ENCODE measurements around the gene UNC5B.

Gene UNC5B

GRCh38 chr10:71236286-71236685, 23.9 kb downstream of the UNC5B start:
- no peak for TF ChIP-seq POLR2A (IDR thresholded peaks at IDR 0.05; ENCODE audit: low read depth, low read length)
- TF ChIP-seq PAX5 (IDR thresholded peaks at IDR 0.05; ENCODE audit: insufficient read depth, low read length, severe bottlenecking) = no peak
- no peak for TF ChIP-seq POU2F2 (IDR thresholded peaks at IDR 0.05; ENCODE audit: low read depth, low read length)
- TF ChIP-seq SPI1 (IDR thresholded peaks at IDR 0.05; ENCODE audit: low read depth, low read length) = no peak
- no peak for TF ChIP-seq TAF1 (IDR thresholded peaks at IDR 0.05; ENCODE audit: low read depth, low read length)
- TF ChIP-seq POLR2AphosphoS5 (IDR thresholded peaks at IDR 0.05; ENCODE audit: low read depth, low read length) = no peak
- no peak for DNase-seq (ENCODE audit: insufficient read length, low spot score)
- FAIRE-seq = no peak

GRCh38 chr10:71236822-71237682, 24.7 kb downstream of the UNC5B start:
- TF ChIP-seq PAX5 (IDR thresholded peaks at IDR 0.05; ENCODE audit: insufficient read depth, low read length, severe bottlenecking) (no peak), TAF1 (IDR thresholded peaks at IDR 0.05; ENCODE audit: low read depth, low read length) (no peak), POU2F2 (IDR thresholded peaks at IDR 0.05; ENCODE audit: low read depth, low read length) (no peak), POLR2AphosphoS5 (IDR thresholded peaks at IDR 0.05; ENCODE audit: low read depth, low read length) (no peak), POLR2A (IDR thresholded peaks at IDR 0.05; ENCODE audit: low read depth, low read length) (no peak), SPI1 (IDR thresholded peaks at IDR 0.05; ENCODE audit: low read depth, low read length) (no peak)
- DNase-seq (ENCODE audit: insufficient read length, low spot score) (no peak), FAIRE-seq (no peak)

- TF ChIP-seq POU2F2 (IDR thresholded peaks at IDR 0.05; ENCODE audit: low read depth, low read length) (no peak), PAX5 (IDR thresholded peaks at IDR 0.05; ENCODE audit: insufficient read depth, low read length, severe bottlenecking) (no peak), POLR2A (IDR thresholded peaks at IDR 0.05; ENCODE audit: low read depth, low read length) (no peak), TAF1 (IDR thresholded peaks at IDR 0.05; ENCODE audit: low read depth, low read length) (no peak), SPI1 (IDR thresholded peaks at IDR 0.05; ENCODE audit: low read depth, low read length) (no peak), POLR2AphosphoS5 (IDR thresholded peaks at IDR 0.05; ENCODE audit: low read depth, low read length) (no peak)
- FAIRE-seq = no peak
- DNase-seq (ENCODE audit: insufficient read length, low spot score) = no peak
Measured at GRCh38 chr10:71237843-71238623, 25.7 kb downstream of the UNC5B start.

DNA sequence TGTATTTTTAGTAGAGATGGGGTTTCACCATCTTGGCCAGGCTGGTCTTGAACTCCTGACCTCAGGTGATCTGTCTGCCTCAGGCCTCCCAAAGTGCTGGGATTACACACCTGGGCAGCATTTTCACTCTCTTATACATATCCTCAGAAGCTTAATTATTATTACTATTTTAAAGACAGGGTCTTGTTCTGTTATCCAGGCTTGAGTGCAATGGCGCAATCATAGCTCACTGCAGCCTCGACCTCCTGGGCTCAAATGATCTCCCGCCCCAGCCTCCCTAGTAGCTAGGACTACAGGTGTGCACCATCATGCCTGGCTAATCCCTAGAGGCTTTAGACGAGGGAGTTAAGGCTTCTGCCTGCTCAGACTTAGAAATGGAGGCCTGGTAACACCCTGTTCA, 26.3 kb downstream of the UNC5B start:
- FAIRE-seq (no peak), DNase-seq (ENCODE audit: insufficient read length, low spot score) (no peak)
- TF ChIP-seq TAF1 (IDR thresholded peaks at IDR 0.05; ENCODE audit: low read depth, low read length) = no peak

GRCh38 chr10:71239131-71239915, 27.0 kb downstream of the UNC5B start:
- DNase-seq (ENCODE audit: insufficient read length, low spot score) (no peak), FAIRE-seq (no peak)
- no peak for TF ChIP-seq SPI1 (IDR thresholded peaks at IDR 0.05; ENCODE audit: low read depth, low read length)
- no peak for TF ChIP-seq POLR2AphosphoS5 (IDR thresholded peaks at IDR 0.05; ENCODE audit: low read depth, low read length)
- TF ChIP-seq PAX5 (IDR thresholded peaks at IDR 0.05; ENCODE audit: insufficient read depth, low read length, severe bottlenecking) = no peak
- TF ChIP-seq POU2F2 (IDR thresholded peaks at IDR 0.05; ENCODE audit: low read depth, low read length) = no peak
- no peak for TF ChIP-seq TAF1 (IDR thresholded peaks at IDR 0.05; ENCODE audit: low read depth, low read length)
- no peak for TF ChIP-seq POLR2A (IDR thresholded peaks at IDR 0.05; ENCODE audit: low read depth, low read length)

- no peak for TF ChIP-seq POLR2A (IDR thresholded peaks at IDR 0.05; ENCODE audit: low read depth, low read length)
- TF ChIP-seq SPI1 (IDR thresholded peaks at IDR 0.05; ENCODE audit: low read depth, low read length) = no peak
- DNase-seq (ENCODE audit: insufficient read length, low spot score) (no peak), FAIRE-seq (no peak)
Measured at GRCh38 chr10:71239946-71240795, 27.8 kb downstream of the UNC5B start.

DNA sequence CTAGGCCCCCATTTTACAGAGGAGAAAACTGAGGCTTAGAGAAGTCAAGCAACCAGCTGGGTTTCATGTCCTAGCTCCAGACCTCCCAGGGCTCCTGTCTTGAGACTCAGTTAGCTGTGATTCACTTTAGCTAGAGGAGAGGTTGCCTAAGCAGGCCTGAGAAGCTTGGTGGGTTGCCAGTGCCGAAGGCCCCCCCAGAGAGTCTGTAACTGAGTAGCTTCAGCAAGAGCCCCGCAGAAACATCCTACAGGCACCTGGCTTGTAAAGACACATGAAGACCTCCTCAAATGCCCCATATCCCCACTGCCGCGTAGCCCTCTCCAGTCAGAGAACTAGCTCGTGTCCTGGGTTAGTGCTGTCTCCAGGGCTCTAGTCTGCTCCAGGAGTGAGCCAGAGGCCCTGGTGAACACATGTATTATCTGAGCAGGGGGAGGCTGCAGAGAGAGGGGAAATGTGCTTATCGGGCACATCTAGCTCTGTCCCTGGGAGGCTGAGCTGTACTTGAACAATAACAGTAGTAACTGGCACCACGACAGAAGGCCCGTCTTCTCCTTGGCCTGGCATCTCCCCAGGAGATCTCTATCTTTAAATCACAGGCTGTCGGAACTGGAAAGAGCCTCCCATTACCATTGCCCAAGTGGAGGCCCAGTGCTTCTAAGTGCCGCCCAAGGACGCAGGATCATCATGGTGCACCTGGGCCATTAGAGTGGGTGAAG, 28.9 kb downstream of the UNC5B start:
- TF ChIP-seq POLR2AphosphoS5 (IDR thresholded peaks at IDR 0.05; ENCODE audit: low read depth, low read length) (no peak), POLR2A (IDR thresholded peaks at IDR 0.05; ENCODE audit: low read depth, low read length) (no peak), POU2F2 (IDR thresholded peaks at IDR 0.05; ENCODE audit: low read depth, low read length) (no peak), TAF1 (IDR thresholded peaks at IDR 0.05; ENCODE audit: low read depth, low read length) (no peak), SPI1 (IDR thresholded peaks at IDR 0.05; ENCODE audit: low read depth, low read length) (no peak), PAX5 (IDR thresholded peaks at IDR 0.05; ENCODE audit: insufficient read depth, low read length, severe bottlenecking) (no peak)
- DNase-seq (ENCODE audit: insufficient read length, low spot score) = no peak
- no peak for FAIRE-seq

DNA sequence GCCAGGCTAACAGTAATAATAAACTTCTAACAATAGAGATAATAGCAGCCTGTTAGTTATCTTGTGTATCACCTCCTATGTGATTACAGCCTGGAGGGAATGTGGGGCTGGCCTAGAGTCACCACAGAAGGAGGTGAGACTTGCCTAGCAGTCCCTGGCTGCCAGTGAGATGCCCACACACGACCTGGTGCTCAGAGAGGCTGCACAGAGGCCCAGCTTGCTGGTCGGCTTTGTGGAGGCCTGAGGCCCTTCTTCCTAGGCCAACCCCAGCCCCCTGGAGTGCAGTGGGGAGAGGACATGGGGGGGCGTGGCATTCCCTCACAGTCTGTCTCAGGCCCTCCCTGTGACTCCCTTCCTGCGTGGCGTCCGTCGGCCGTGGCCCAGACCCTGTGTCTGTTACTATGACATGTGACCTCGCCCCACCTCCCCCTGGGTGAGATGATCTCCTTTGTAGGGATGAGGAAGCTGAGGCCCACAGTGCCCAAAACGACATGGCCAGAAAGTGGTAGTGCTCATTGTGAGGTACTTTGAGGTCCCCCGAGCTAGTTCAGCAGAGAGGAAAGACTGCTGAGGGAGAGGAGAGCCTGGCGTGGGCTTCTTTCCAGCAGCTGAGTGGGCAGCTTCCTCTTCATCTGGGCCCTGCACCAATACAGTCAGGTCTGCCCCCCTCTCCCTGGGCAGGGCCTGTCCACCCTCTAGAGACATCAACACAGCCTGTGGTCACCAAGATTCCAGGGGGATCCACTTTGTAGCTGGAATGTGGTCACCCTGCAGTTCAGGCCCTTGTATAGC, 29.7 kb downstream of the UNC5B start:
- FAIRE-seq (no peak), DNase-seq (ENCODE audit: insufficient read length, low spot score) (no peak)
- TF ChIP-seq POLR2AphosphoS5 (IDR thresholded peaks at IDR 0.05; ENCODE audit: low read depth, low read length) = no peak
- no peak for TF ChIP-seq SPI1 (IDR thresholded peaks at IDR 0.05; ENCODE audit: low read depth, low read length)
- no peak for TF ChIP-seq PAX5 (IDR thresholded peaks at IDR 0.05; ENCODE audit: insufficient read depth, low read length, severe bottlenecking)
- TF ChIP-seq TAF1 (IDR thresholded peaks at IDR 0.05; ENCODE audit: low read depth, low read length) = no peak
- TF ChIP-seq POU2F2 (IDR thresholded peaks at IDR 0.05; ENCODE audit: low read depth, low read length) = no peak
- no peak for TF ChIP-seq POLR2A (IDR thresholded peaks at IDR 0.05; ENCODE audit: low read depth, low read length)
